ENCODE measurements around the gene CDHR4.
A peak's percentile ranks its signal among the peaks of the same experiment; 100 is the strongest.

CDHR4 gene

GRCh38 chr3:49805367-49805782 is 5.7 kb upstream of the CDHR4 start:
- intact Hi-C loops (cut with DNase I) = no loop called here
- DNase-seq = peak in 9 of 10 donors; percentile 18 to 89 (median 39)

- intact Hi-C loops (cut with DNase I) = loop anchor here (5.0 kb wide), 1 partner anchor 82 kb away; the partner anchor contains the start of gene GMPPB
- DNase-seq = peak in 1 of 10 donors; percentile 85
These were observed 4.7 kb upstream of the CDHR4 start for GRCh38 chr3:49804141-49805041.

- intact Hi-C loops (cut with DNase I) = loop anchor here (2.0 to 5.0 kb wide), 2 partner anchors 81 to 103 kb away; partner anchors contain the start of gene GMPPB
- peak in 2 of 10 donors; percentile 8 to 58 for DNase-seq
These were observed 3.9 kb upstream of the CDHR4 start for GRCh38 chr3:49803465-49804140.

GRCh38 chr3:49802719-49803464 is 3.2 kb upstream of the CDHR4 start, which contains the start of gene INKA1:
INKA1 (plus strand) TSS chr3:49803261; CDS start chr3:49803393, 132 bp downstream.
- intact Hi-C loops (cut with DNase I) = loop anchor here (1.0 to 5.0 kb wide), 3 partner anchors 36 to 104 kb away; partner anchors contain the start of gene GMPPB
- peak; percentile 80 to 98 (median 90) for DNase-seq

DNA sequence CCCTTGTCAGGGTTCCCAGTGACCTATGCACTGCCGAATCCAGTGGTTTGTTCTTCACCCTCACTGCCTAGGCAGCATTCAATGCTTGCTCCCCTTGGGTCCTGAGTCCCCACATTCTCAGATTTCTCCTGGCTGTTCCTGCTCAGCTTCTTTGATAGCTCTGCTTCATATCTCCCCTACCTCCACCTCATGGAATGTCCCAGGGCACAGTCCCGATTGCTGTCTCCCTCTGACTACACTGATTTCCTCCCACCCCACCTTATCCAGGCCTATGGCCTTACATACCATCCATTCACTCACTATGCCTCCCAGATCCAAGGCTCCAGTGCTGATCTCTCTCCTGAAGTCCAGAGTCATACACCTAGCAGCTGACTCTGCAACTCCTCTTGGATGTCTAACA is 1.5 kb upstream of the CDHR4 start:
- peak in 1 of 10 donors; percentile 12 for DNase-seq
- intact Hi-C loops (cut with DNase I) = loop anchor here (5.0 kb wide), 1 partner anchor 79 kb away; the partner anchor contains the start of gene GMPPB

- DNase-seq = peak in 1 of 10 donors; percentile 12
- intact Hi-C loops (cut with DNase I) = no loop called here
These were observed 568 bp downstream of the CDHR4 start for GRCh38 chr3:49799105-49799504.

- DNase-seq = peak in 2 of 10 donors; percentile 56 to 75
- intact Hi-C loops (cut with DNase I) = no loop called here
These were observed 4.5 kb downstream of the CDHR4 start for GRCh38 chr3:49794926-49795905.

- intact Hi-C loops (cut with DNase I) = no loop called here
- peak in 2 of 10 donors; percentile 44 to 67 for DNase-seq
These were observed 5.2 kb downstream of the CDHR4 start for GRCh38 chr3:49794431-49794830.

DNA sequence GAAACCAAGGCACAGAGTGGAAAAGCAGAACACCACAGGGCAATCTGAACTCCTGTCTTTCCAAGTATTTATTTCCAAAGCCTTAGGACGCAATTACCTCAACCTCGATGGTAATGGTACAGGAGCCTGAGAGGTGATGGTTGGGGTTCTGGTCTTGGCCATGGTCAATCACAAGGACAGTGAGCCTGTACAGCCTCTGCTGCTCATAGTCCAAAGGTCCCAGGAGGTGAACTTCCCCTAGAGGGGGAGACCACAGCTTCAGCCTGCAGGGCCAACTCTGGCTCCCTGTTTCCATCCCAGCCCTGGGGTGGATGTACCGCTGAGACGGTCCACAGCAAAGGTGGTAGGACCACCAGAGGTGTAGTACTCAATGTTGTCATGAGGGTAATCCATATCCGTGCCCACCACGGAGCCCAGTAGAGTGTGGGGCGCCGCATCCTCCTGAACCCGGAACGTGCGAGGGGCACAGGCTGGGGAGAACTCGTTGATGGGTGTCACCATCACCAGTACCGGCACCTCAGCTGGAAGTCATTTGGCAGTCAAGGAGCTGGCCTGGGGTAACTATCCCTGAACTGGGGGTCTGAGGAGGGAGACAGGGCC is 6.1 kb downstream of the CDHR4 start:
- peak in 3 of 10 donors; percentile 47 to 71 (median 53) for DNase-seq
- intact Hi-C loops (cut with DNase I) = no loop called here

GRCh38 chr3:49792371-49793150 is 7.1 kb downstream of the CDHR4 start:
- intact Hi-C loops (cut with DNase I) = no loop called here
- DNase-seq = peak in 2 of 10 donors; percentile 41 to 58

GRCh38 chr3:49791571-49791970 is 8.1 kb downstream of the CDHR4 start:
- peak in 2 of 10 donors; percentile 12 to 27 for DNase-seq
- intact Hi-C loops (cut with DNase I) = no loop called here

DNA sequence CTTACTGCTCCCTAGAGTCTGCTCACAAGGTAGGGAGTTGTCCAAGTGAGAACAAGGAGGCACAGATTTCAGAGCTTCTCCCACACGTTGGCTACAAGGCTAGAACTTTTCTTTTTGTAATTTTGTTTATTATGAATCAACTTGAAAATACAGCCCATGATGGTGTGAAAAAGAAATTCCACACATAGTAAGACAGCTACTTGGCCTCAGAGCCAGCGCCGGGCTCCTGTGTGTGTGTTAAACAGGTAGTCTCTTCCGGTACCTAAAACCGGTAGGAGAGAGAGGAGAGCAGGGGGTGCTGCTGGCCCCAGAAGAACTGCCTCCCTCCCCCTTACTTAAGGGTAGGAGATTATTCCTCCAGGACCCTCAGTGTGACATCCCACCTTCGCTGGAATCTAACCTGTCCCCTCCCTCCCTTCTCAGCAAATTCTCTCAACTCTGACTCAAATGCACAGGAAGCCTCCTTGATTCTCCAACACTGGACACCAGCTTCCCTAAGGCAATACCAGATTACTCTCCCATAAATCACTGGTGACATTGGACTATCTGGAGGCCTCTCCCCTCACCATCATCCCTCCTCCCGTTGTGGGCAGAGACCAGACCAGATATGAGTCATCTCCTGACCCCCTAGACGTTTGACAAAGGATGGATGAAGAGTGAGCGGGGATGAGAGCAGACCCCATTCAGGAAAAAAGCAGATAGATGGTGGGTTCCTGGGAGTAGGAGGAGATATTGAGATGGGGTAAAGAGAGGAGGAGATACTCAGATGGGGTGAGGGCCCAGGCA is 8.9 kb downstream of the CDHR4 start:
- intact Hi-C loops (cut with DNase I) = no loop called here
- DNase-seq = peak in 2 of 10 donors; percentile 21 to 59

DNA sequence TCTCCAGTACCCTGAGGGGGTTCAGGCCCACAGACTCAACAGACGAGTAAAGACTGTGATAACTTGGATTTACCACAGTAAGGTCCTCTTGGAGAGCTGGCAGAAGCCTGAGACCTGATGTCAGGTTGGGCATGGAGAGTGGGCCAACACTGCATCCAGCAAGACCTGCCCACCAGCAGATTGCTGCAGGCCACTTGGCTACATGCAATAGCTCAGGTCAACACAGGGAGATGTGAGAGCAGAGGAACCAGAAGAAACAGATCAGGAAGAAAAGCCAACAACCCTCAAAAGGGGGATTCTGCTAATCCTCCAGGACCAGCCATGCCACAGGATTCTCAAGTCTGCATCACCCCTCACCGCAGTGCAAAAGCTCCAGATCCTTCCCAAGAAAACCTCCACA is 11.6 kb downstream of the CDHR4 start:
- intact Hi-C loops (cut with DNase I) = loop anchor here (5.0 kb wide), 1 partner anchor 66 kb away; the partner anchor contains the start of gene GMPPB
- peak in 1 of 10 donors; percentile 7 for DNase-seq

DNA sequence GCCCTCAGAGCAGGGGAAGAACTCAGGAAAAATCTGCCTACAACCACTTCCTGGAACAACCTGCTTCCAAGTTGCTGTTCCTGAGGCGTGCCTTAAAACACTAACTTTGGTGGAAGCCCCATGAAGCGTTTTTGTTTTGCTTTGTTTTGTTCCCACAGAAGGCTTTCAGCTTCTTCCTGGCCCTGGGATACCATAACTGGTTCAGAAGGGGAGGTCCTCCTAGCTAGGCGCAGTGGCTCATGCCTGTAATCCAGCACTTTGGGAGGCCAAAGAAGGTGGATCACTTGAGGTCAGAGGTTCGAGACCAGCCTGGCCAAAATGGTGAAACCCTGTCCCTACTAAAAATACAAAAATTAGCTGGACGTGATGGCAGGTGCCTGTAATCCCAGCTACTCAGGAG is 12.1 kb downstream of the CDHR4 start:
- DNase-seq = peak in 2 of 10 donors; percentile 9 to 59
- intact Hi-C loops (cut with DNase I) = loop anchor here (5.0 kb wide), 1 partner anchor 65 kb away; the partner anchor contains the start of gene GMPPB

GRCh38 chr3:49787182-49787464 is 12.6 kb downstream of the CDHR4 start:
- intact Hi-C loops (cut with DNase I) = loop anchor here (5.0 kb wide), 1 partner anchor 65 kb away; the partner anchor contains the start of gene GMPPB
- DNase-seq = no peak

DNA sequence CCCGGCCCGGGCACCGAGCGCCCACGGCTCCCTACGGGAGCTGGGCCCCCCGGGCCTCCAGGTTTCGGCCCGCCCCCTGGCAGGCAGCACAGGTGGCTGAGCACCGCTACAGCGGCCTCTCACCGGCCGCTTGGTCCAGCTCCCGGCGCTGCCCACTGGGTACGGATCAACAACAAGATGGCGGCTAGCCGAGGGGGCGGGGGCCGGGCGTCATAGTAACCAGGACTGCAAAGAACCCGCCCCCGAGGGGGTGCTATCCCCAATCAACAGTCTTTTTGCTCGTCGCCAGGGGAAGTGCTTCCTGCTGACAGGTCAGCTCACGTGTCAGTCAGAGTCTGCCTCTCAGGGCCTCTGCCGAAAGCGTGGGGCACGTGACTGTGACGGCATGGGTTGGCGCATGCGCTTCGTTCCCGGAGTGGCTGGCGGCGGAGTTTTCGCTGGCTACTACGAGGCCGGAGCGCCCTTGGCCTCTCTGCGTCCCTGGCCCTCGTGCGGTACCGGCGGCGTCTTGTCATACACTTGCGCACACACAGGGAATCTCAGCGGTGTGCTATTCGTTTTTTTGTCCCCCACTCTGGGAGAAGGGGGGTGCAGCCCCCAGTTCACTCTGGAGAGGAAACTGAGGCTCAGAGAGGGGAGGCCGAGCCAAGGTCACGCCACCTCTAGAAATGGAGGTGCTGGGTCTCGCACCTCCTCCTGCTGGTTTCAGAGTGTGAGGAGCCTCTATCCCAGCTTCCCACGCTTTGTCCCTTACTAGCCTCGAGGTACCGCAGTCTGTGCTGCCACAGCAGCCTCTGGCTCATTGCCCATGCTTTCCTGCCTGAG is 13.1 kb downstream of the CDHR4 start, which contains the start of gene IP6K1:
IP6K1 (minus strand) TSS at position 186 of the 825 bp plus-strand sequence. CDS start 38,502 bp downstream, outside the sequence.
- peak; percentile 100 for DNase-seq
- intact Hi-C loops (cut with DNase I) = loop anchor here (5.0 kb wide), 1 partner anchor 64 kb away; the partner anchor contains the start of gene GMPPB

Data from posterior cingulate gyrus (tissue), 11 donors.